Ovary (tissue), 9 donors: ENCODE measurements around the gene RNLS. TPM values are rescaled to one million over a fixed set of nuclear protein-coding genes. Genes with fewer than 3 reads are reported as not detected.

Experiments used
- DNase-seq, 5 donors: peaks; one replicate each; pipeline ENCODE4 v3.0.0-alpha.2; 2019 to 2020
- H3K27ac ChIP-seq, 2 donors: fragments of 200-600 bp; one replicate each; pipeline versions ENCODE4 v1.5.1 to v1.8.0; 2019 to 2022
- H3K27me3 ChIP-seq: fragments of 200-600 bp; one replicate; pipeline ENCODE4 v1.8.0; 2022
- H3K36me3 ChIP-seq: fragments of 200-600 bp; sonication (generic); one replicate; pipeline ENCODE4 v1.5.1; 2019
- H3K4me1 ChIP-seq: one replicate; pipeline ENCODE4 v1.8.1; 2013; ENCODE audit warnings: mild to moderate bottlenecking, moderate library complexity; ENCODE audit not compliant: insufficient read depth
- H3K4me3 ChIP-seq: fragments of 200-600 bp; sonication (generic); one replicate; pipeline ENCODE4 v1.5.1; 2017
- H3K9me3 ChIP-seq, 2 donors: fragments of 200-600 bp in 1 of 2; sonication (generic) in 1 of 2; one replicate each; pipeline versions ENCODE4 v1.5.1 to v1.8.1; 2013 to 2019; ENCODE audit warnings: mild to moderate bottlenecking in 1 of 2, moderate library complexity in 1 of 2
- CTCF ChIP-seq, 3 donors: fragments of 450-650 bp in 2 of 3; fragments of 200-600 bp in 1 of 3; IDR thresholded peaks; one replicate each; pipeline versions ENCODE4 v1.5.1 to v1.8.0; 2016 to 2022; ENCODE audit warnings: antibody characterized with exemption in 3 of 3, mild to moderate bottlenecking in 1 of 3
- EP300 ChIP-seq: sonication (generic); formaldehyde crosslinking; IDR thresholded peaks from one replicate; pipeline ENCODE4 v1.6.1; 2017; ENCODE audit warnings: antibody characterized with exemption
- POLR2A ChIP-seq: fragments of 450-650 bp; IDR thresholded peaks from one replicate; pipeline ENCODE4 v1.6.1; 2017; ENCODE audit warnings: antibody characterized with exemption, mild to moderate bottlenecking, moderate library complexity
- WGBS, 3 donors: extraction: QIAGEN DNeasy Blood & Tissue Kit in 1 of 3; methylation state at CpG; one replicate each; pipeline versions ENCODE4 v1.1.5 to v1.1.7; 2013 to 2017; 5-methylcytosine and 5-hydroxymethylcytosine counted together
- intact Hi-C, 4 donors: fragments of 100-400 bp; cut with DNase I; formaldehyde crosslinking; loops; one replicate each; pipeline versions ENCODE4 v1.11.0 to v1.15.1; 2022 to 2023
- polyA plus RNA-seq, 2 donors: library from polyadenylated mRNA; stranded (reverse); fragments of 200-250 nt in 1 of 2; fragments of 350-450 nt in 1 of 2; fragmentation: Illumina TruSeq in 1 of 2; extraction: RNeasy Lipid Tissue Mini Kit (QIAGEN cat#74804) in 1 of 2; gene quantifications; one replicate each; pipeline ENCODE4 v1.2.3, GENCODE V29; 2013 to 2014
- total RNA-seq, 7 donors: library from RNA; depleted of rRNA in 2 of 7; stranded (reverse); fragments of >200 nt in 2 of 7; fragmentation: NEBNext Ultra II Directional in 3 of 7; extraction: Animal tissue kit (Norgen Biotek cat#: 25700) in 3 of 7; gene quantifications; one replicate each; pipeline versions ENCODE4 v1.1.0 to v1.2.4, GENCODE V29; 2016 to 2023
- donor health status: DM: no; HTN: no; CAD: no; lungs with moderate emphysema.
- donor health status: DM: no; HTN: no; CAD: no.
- donor health status: Bipolar disorder and iron deficiency.
- donor health status: DM: yes; HTN: yes; CAD: no.
- donor health status: DM: no; HTN: no; CAD: no.
- donor health status: DM: yes; HTN: yes; CAD: no.

RNLS gene
- total and polyA plus RNA-seq, 9 donors: 7.5 to 21.9 (median 11.8) TPM

GRCh38 chr10:88379575-88379974, 203.5 kb downstream of the RNLS start:
- TF ChIP-seq EP300: no peak
- no peak for TF ChIP-seq POLR2A
- no peak for TF ChIP-seq CTCF (IDR thresholded peaks at IDR 0.05)
- no peaks in the 10 kb centered on the region for H3K9me3 ChIP-seq
- H3K27me3 ChIP-seq: no peaks in the 10 kb centered on the region
- no peak overlapping the region for H3K4me3 ChIP-seq
- no peak overlapping the region for H3K27ac ChIP-seq
- DNase-seq: no peak
- no peaks in the 10 kb centered on the region for H3K4me1 ChIP-seq
- H3K36me3 ChIP-seq: no peaks in the 10 kb centered on the region
- intact Hi-C loops: no loop called here
- 74 to 96% (median 92%) methylated on average over 2 of the region's 2 CpGs for WGBS, 3 donors

- no peak for TF ChIP-seq CTCF (IDR thresholded peaks at IDR 0.05)
- no peak for TF ChIP-seq POLR2A
- TF ChIP-seq EP300: no peak
- Histone ChIP-seq H3K36me3 (no peaks in the 10 kb centered on the region), H3K27ac (no peak overlapping the region), H3K4me3 (no peak overlapping the region), H3K27me3 (no peaks in the 10 kb centered on the region), H3K9me3 (no peaks in the 10 kb centered on the region), H3K4me1 (no peaks in the 10 kb centered on the region)
- WGBS, 3 donors: 91 to 100% (median 98%) methylated on average over 1 of the region's 1 CpG
- DNase-seq: no peak
- intact Hi-C loops: no loop called here
These were observed 205.6 kb downstream of the RNLS start for GRCh38 chr10:88377510-88377909.

GRCh38 chr10:88374392-88375175, 208.5 kb downstream of the RNLS start:
- 96% methylated on average over 4 of the region's 4 CpGs for WGBS, 3 donors
- TF ChIP-seq POLR2A: no peak
- TF ChIP-seq CTCF (IDR thresholded peaks at IDR 0.05): no peak
- no peak for TF ChIP-seq EP300
- intact Hi-C loops: no loop called here

GRCh38 chr10:88372881-88373592, 210.1 kb downstream of the RNLS start:
- no peak overlapping the region for H3K27ac ChIP-seq
- no peaks in the 10 kb centered on the region for H3K4me1 ChIP-seq
- TF ChIP-seq CTCF (IDR thresholded peaks at IDR 0.05): no peak
- TF ChIP-seq EP300: no peak
- no peak for TF ChIP-seq POLR2A
- H3K27me3 ChIP-seq: no peaks in the 10 kb centered on the region
- intact Hi-C loops: no loop called here
- H3K9me3 ChIP-seq: no peaks in the 10 kb centered on the region
- no peaks in the 10 kb centered on the region for H3K36me3 ChIP-seq
- no peak for DNase-seq
- no peak overlapping the region for H3K4me3 ChIP-seq

More at GRCh38 chr10:88374392-88375175, 208.5 kb downstream of the RNLS start:
- Histone ChIP-seq H3K36me3 (no peaks in the 10 kb centered on the region), H3K27me3 (no peaks in the 10 kb centered on the region), H3K9me3 (no peaks in the 10 kb centered on the region), H3K4me3 (no peak overlapping the region), H3K4me1 (no peaks in the 10 kb centered on the region), H3K27ac (no peak overlapping the region)
- DNase-seq: no peak
